HEK293T (cell line): ENCODE measurements around the gene SCN1A.

Experiments used
- CTCF ChIA-PET: fragments of 350-600 bp; formaldehyde crosslinking; extraction: SDS; loops from one replicate; lab custom pipeline; 2021; ENCODE audit warnings: antibody characterized with exemption, inconsistent platforms; lab: Yijun Ruan, JAX
- POLR2A ChIA-PET: fragments of 350-600 bp; formaldehyde crosslinking; extraction: SDS; loops from one replicate; lab custom pipeline; 2020; ENCODE audit warnings: antibody characterized with exemption, inconsistent platforms; lab: Yijun Ruan, JAX
- DNase-seq: peaks from one replicate; pipeline ENCODE4 v3.0.0; 2012; ENCODE audit warnings: mixed read lengths; ENCODE audit errors: extremely low spot score
- ARNT ChIP-seq: fragments of 450-650 bp; IDR thresholded peaks from 2 replicates; pipeline ENCODE4 v1.6.1; 2017; ENCODE audit warnings: mild to moderate bottlenecking
- BHLHE40 ChIP-seq: fragments of 450-650 bp; IDR thresholded peaks from 2 replicates; pipeline ENCODE4 v1.6.1; 2016; ENCODE audit warnings: mild to moderate bottlenecking, moderate library complexity, borderline replicate concordance
- CTBP1 ChIP-seq: fragments of 450-650 bp; IDR thresholded peaks from 2 replicates; pipeline ENCODE4 v1.6.1; 2016; ENCODE audit warnings: borderline replicate concordance
- ELF4 ChIP-seq: fragments of 450-650 bp; IDR thresholded peaks from 2 replicates; pipeline ENCODE4 v1.6.1; 2017; ENCODE audit warnings: antibody characterized with exemption
- FOXA1 ChIP-seq: fragments of 450-650 bp; IDR thresholded peaks from 2 replicates; pipeline ENCODE4 v1.6.1; 2016; ENCODE audit warnings: mild to moderate bottlenecking
- FOXK2 ChIP-seq: fragments of 450-650 bp; IDR thresholded peaks from 2 replicates; pipeline ENCODE4 v1.6.1; 2016; ENCODE audit warnings: mild to moderate bottlenecking
- FOXM1 ChIP-seq: fragments of 450-650 bp; IDR thresholded peaks from 2 replicates; pipeline ENCODE4 v1.6.1; 2017; ENCODE audit warnings: mild to moderate bottlenecking, borderline replicate concordance
- HDGF ChIP-seq: fragments of 450-650 bp; IDR thresholded peaks from 2 replicates; pipeline ENCODE4 v1.6.1; 2017; ENCODE audit warnings: antibody characterized with exemption, borderline replicate concordance
- L3MBTL2 ChIP-seq: fragments of 450-650 bp; conservative IDR thresholded peaks from 2 replicates; pipeline ENCODE4 v1.6.1; 2016; ENCODE audit warnings: mild to moderate bottlenecking
- LEF1 ChIP-seq: fragments of 450-650 bp; IDR thresholded peaks from 2 replicates; pipeline ENCODE4 v1.6.1; 2017; ENCODE audit warnings: mild to moderate bottlenecking, borderline replicate concordance
- NFRKB ChIP-seq: fragments of 450-650 bp; IDR thresholded peaks from 2 replicates; pipeline ENCODE4 v1.6.1; 2016; ENCODE audit warnings: mild to moderate bottlenecking, moderate library complexity
- PKNOX1 ChIP-seq: fragments of 450-650 bp; IDR thresholded peaks from 2 replicates; pipeline ENCODE4 v1.6.1; 2016
- SP1 ChIP-seq: fragments of 450-650 bp; IDR thresholded peaks from 2 replicates; pipeline ENCODE4 v1.6.1; 2017
- SUZ12 ChIP-seq: fragments of 450-650 bp; IDR thresholded peaks from 2 replicates; pipeline ENCODE4 v1.6.1; 2016; ENCODE audit warnings: mild to moderate bottlenecking
- TARDBP ChIP-seq: fragments of 450-650 bp; IDR thresholded peaks from 2 replicates; pipeline ENCODE4 v1.6.1; 2016
- ZNF384 ChIP-seq: fragments of 450-650 bp; IDR thresholded peaks from 2 replicates; pipeline ENCODE4 v1.6.1; 2016

Gene SCN1A

GRCh38 chr2:166082736-166083135 lies 45.1 kb downstream of the SCN1A start:
- DNase-seq = no peak
- CTCF ChIA-PET = no interaction called here
- POLR2A ChIA-PET = no interaction called here
- TF ChIP-seq SUZ12 (no peak), CTBP1 (no peak), HDGF (no peak), LEF1 (no peak), FOXM1 (no peak), FOXK2 (no peak), BHLHE40 (no peak)

GRCh38 chr2:166081852-166082251 lies 46.0 kb downstream of the SCN1A start:
- DNase-seq = no peak
- POLR2A ChIA-PET = no interaction called here
- no peak for TF ChIP-seq SUZ12
- no peak for TF ChIP-seq PKNOX1
- CTCF ChIA-PET = no interaction called here

DNA sequence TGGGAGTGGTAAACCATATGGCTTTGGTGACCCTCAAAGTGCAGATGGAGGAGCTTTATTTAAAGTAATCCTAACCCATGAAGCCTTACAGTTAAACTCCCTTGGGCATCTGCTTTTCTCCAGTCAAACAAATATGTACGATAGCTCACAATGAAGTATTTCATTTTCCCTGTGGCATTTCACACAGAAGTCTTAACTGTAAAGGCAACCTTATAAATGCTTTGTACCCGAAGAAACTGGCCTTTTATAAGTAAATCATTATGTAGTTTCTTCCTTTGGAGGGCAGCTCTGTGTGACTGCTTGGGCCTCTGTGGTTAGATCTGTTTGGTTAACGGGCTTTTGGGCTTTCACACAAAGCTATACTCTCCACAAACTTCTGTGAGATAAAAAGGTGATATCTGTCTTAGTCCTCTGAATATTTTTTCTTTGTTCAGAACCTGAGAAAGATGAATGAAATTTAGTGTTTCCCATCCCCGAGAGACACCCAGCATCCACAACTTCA lies 46.6 kb downstream of the SCN1A start:
- no peak for DNase-seq
- ChIA-PET CTCF (no interaction called here), POLR2A (no interaction called here)
- TF ChIP-seq SUZ12 (no peak), FOXM1 (no peak), FOXA1 (no peak)

DNA sequence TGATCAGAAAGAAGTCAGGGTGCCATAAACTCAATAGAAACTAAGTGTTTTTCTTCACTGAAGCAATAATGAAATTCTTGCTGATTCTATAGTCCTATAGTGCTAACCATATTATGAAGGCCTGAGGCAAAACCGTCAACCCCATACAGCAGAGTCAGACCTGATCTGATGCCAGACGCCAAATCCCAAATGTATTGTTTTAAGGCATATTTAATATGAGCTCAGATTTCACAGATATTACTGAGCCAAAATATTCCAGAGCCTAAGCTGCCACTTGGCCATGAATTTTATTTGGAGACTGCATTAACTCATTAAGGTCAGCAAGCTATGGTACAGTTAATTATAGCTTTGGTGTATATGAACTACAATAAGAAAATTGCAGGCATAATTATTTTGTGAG lies 53.4 kb downstream of the SCN1A start:
- CTCF ChIA-PET = no interaction called here
- no peak for TF ChIP-seq BHLHE40
- no peak for TF ChIP-seq ARNT
- TF ChIP-seq SP1 = no peak
- TF ChIP-seq PKNOX1 = no peak
- TF ChIP-seq LEF1 = no peak
- TF ChIP-seq TARDBP = no peak
- TF ChIP-seq ELF4 = no peak
- no peak for TF ChIP-seq HDGF
- TF ChIP-seq FOXM1 = no peak
- no peak for TF ChIP-seq SUZ12
- POLR2A ChIA-PET = no interaction called here
- no peak for DNase-seq

DNA sequence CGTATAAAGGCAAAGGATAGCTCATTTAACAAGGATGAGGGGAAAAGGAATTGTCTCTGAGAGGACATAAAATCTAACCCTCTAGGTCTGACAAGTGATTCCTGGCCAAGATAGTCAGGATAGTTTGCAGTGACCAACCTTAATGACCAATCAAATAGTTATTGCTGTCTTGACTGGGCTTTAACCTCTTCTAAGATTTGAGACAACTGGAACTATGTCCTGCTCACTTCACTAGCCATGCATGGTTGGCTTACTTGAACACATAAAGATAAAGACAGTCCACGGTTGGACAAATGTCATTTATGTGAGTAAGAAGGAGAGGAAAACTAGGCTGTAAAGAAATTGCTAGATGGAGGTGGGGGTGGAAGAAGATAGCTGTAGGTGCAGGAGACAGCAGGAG lies 53.8 kb downstream of the SCN1A start:
- TF ChIP-seq BHLHE40 (no peak), SUZ12 (no peak), ARNT (no peak), ELF4 (no peak)
- ChIA-PET CTCF (no interaction called here), POLR2A (no interaction called here)
- DNase-seq = no peak

DNA sequence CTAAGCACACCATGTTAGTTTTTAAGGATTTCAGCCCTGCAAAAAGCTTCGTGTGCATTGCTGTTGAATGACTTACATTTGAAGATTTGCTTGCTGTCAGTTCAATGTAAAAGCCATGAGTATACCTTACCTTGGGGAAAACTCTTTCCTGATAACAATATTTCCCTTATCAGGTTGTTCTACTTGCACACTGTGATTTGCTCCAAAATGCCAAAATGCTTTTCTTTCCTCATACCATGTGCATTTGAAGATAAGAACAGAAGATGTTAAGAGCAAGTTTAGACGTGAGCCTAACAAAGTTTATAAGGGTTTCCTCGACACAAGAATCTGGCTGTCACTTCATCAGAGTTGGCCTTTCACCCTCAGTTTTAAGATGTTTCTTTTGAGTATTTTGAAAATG lies 57.6 kb downstream of the SCN1A start:
- no peak for DNase-seq
- ChIA-PET CTCF (no interaction called here), POLR2A (no interaction called here)
- no peak for TF ChIP-seq ARNT
- TF ChIP-seq ELF4 = no peak
- no peak for TF ChIP-seq NFRKB
- no peak for TF ChIP-seq FOXM1
- no peak for TF ChIP-seq LEF1
- no peak for TF ChIP-seq FOXA1
- no peak for TF ChIP-seq CTBP1
- TF ChIP-seq SP1 = no peak
- no peak for TF ChIP-seq FOXK2
- TF ChIP-seq HDGF = no peak
- no peak for TF ChIP-seq L3MBTL2
- TF ChIP-seq TARDBP = no peak
- no peak for TF ChIP-seq ZNF384
- no peak for TF ChIP-seq SUZ12
- no peak for TF ChIP-seq BHLHE40

DNA sequence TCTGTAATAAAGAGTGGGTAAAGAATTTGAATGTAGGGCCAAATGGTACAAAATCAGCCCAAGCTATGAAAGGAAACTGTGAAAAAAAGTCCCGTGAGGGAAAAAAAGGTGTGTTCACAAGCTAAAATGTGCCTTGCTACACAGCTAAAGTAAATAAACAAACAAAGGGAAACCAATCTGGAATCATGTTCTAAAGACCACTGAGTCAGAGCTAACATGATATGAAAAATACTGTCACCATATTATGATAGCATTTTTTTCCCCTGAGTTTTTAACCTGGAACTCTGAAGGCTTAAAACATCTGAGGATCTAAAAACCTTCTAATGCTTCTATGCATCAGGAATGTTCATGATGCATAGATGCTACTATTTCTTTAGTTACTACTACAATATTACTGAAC lies 58.8 kb downstream of the SCN1A start:
- TF ChIP-seq CTBP1 = no peak
- no peak for TF ChIP-seq NFRKB
- TF ChIP-seq ELF4 = no peak
- TF ChIP-seq ZNF384 = no peak
- CTCF ChIA-PET = interaction anchor here (0.6 kb wide), 1 partner anchor 115 kb away, joined by 3 read pairs; the partner anchor contains the start of gene TTC21B
- no peak for DNase-seq
- POLR2A ChIA-PET = no interaction called here

DNA sequence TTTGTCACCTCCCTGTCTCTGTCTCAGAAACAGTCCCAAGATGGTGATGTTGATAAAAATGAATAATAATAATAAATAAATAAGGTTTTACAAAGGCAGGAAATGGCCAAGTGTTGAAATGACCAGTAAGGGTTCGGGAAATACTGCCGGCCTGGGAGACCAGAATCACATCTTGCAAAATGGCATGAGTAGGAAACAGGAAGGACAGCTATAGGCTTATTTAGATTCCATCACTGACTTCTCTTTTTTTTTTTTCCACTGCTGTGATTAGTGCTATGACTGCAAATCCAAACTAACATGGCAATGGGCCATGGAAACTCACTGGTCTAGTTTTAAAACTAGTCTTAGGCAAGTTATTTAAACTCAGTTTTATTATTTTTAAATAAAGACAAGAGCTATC lies 60.6 kb downstream of the SCN1A start:
- POLR2A ChIA-PET = no interaction called here
- no peak for TF ChIP-seq HDGF
- CTCF ChIA-PET = no interaction called here
- DNase-seq = no peak
